ENCODE measurements around the gene NECTIN2. TPM values are rescaled to one million over a fixed set of nuclear protein-coding genes. Genes with fewer than 3 reads are reported as not detected.
"Not testable (repeated sequence)": the region's sequence is repeated elsewhere in the genome, so short reads cannot be mapped to it uniquely, and the experiment has no call there.

NECTIN2 gene
- total RNA-seq, 1 donor from 2014 or later, result 54.2 TPM

DNA sequence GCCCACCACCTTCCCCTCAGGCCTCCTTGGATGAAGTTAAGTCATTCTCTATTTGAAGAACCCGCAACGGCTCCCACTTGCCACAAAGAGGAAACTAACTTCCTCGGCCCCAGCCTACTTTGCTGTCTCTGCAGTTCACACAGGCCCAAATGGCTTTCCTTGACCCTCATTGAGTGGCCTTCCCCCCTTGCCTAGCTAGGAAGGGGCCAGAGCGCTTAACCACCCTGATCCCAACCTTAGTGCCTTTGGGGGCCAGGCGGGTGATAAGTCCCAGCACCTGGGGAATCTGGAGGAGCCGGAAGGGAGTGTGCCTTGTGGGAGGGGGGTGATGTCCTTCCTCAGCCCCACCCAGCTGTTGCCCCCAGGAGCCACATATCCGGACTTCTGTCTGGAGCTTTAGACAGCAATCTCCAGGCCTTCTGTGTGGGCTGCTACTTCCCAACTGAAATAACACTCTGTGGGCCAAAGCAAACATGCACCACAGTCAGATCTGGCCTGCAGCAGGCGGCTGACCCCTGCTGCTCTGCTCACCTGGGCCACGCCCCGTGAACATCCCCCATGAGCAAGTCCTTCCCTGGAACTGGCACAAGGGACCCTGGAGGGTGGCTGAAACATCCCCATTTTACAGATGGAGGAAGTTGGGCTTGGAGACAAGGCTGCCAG, 10.5 kb downstream of the NECTIN2 start:
- H3K27me3 ChIP-seq, result no peaks in the 10 kb centered on the region
- H3K4me1 ChIP-seq, result no peaks in the 10 kb centered on the region
- no peaks in the 10 kb centered on the region for H3K36me3 ChIP-seq
- H3K9ac ChIP-seq, result no peak overlapping the region
- H3K9me3 ChIP-seq (ENCODE audit: low read depth), result no peaks in the 10 kb centered on the region
- Mint-ChIP-seq H3K4me3 (no peak overlapping the region), H3K27ac (no peak overlapping the region), H3K27me3 (ENCODE audit: insufficient read depth, low read depth) (peaks cover 5% of the 10 kb centered on the region), H3K9me3 (no peaks in the 10 kb centered on the region), H3K4me1 (no peaks in the 10 kb centered on the region), H3K36me3 (peaks cover 28% of the 10 kb centered on the region)
- no peak overlapping the region for H3K4me2 ChIP-seq
- no peaks in the 10 kb centered on the region for H3F3A ChIP-seq (ENCODE audit: low read depth)
- H4K20me1 ChIP-seq (ENCODE audit: low read depth), result peaks cover 92% of the 10 kb centered on the region
- peaks cover 97% of the 10 kb centered on the region for H3K79me2 ChIP-seq (ENCODE audit: low read depth)
- no peak overlapping the region for H3K4me3 ChIP-seq
- no peak overlapping the region for H2AFZ ChIP-seq (replicated peaks)
- H3K27ac ChIP-seq, result no peak overlapping the region
- no peak for DNase-seq (ENCODE audit: low spot score)
- TF ChIP-seq, protein P1, sequence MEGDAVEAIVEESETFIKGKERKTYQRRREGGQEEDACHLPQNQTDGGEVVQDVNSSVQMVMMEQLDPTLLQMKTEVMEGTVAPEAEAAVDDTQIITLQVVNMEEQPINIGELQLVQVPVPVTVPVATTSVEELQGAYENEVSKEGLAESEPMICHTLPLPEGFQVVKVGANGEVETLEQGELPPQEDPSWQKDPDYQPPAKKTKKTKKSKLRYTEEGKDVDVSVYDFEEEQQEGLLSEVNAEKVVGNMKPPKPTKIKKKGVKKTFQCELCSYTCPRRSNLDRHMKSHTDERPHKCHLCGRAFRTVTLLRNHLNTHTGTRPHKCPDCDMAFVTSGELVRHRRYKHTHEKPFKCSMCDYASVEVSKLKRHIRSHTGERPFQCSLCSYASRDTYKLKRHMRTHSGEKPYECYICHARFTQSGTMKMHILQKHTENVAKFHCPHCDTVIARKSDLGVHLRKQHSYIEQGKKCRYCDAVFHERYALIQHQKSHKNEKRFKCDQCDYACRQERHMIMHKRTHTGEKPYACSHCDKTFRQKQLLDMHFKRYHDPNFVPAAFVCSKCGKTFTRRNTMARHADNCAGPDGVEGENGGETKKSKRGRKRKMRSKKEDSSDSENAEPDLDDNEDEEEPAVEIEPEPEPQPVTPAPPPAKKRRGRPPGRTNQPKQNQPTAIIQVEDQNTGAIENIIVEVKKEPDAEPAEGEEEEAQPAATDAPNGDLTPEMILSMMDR (IDR thresholded peaks at IDR 0.05), result no peak
- no peak for TF ChIP-seq EZH2 (IDR thresholded peaks at IDR 0.05)
- no peak for TF ChIP-seq EZH2phosphoT487 (IDR thresholded peaks at IDR 0.05)

DNA sequence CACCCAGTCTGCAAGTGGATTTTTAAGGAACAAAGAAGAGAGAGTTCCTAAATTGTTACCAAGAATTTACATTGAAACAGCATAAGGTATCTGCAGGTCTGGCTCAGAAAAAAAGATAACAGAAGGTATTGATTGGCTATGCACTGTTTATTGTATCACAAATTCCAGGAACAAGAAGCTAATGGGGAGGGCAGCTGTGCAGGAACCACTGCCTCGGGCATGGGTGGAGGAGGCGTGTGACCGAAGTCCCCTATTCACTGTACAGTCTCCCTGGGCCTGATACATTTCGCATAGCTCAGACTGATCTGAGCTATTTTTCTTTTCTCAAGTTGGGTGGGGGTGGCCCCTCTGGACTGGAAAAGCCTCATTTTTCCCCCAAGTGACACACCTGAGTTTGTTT, 11.7 kb downstream of the NECTIN2 start:
- Histone ChIP-seq H3F3A (ENCODE audit: low read depth) (no peaks in the 10 kb centered on the region), H3K27ac (no peak overlapping the region), H3K9ac (no peak overlapping the region), H3K79me2 (ENCODE audit: low read depth) (peaks cover 94% of the 10 kb centered on the region), H3K27me3 (no peaks in the 10 kb centered on the region), H3K36me3 (no peaks in the 10 kb centered on the region), H3K9me3 (ENCODE audit: low read depth) (no peaks in the 10 kb centered on the region), H3K4me3 (no peak overlapping the region), H3K4me2 (no peak overlapping the region), H2AFZ (replicated peaks) (no peak overlapping the region), H4K20me1 (ENCODE audit: low read depth) (peaks cover 87% of the 10 kb centered on the region), H3K4me1 (no peaks in the 10 kb centered on the region)
- TF ChIP-seq EZH2 (IDR thresholded peaks at IDR 0.05), result no peak
- TF ChIP-seq EZH2phosphoT487 (IDR thresholded peaks at IDR 0.05), result no peak
- TF ChIP-seq, protein P1 (IDR thresholded peaks at IDR 0.05), result no peak
- H3K36me3 Mint-ChIP-seq, result peaks cover 26% of the 10 kb centered on the region
- H3K27ac Mint-ChIP-seq, result no peak overlapping the region
- no peak for DNase-seq (ENCODE audit: low spot score)
- no peaks in the 10 kb centered on the region for H3K4me1 Mint-ChIP-seq
- H3K4me3 Mint-ChIP-seq, result no peak overlapping the region
- H3K9me3 Mint-ChIP-seq, result no peaks in the 10 kb centered on the region
- peaks cover 5% of the 10 kb centered on the region for H3K27me3 Mint-ChIP-seq (ENCODE audit: insufficient read depth, low read depth)

DNA sequence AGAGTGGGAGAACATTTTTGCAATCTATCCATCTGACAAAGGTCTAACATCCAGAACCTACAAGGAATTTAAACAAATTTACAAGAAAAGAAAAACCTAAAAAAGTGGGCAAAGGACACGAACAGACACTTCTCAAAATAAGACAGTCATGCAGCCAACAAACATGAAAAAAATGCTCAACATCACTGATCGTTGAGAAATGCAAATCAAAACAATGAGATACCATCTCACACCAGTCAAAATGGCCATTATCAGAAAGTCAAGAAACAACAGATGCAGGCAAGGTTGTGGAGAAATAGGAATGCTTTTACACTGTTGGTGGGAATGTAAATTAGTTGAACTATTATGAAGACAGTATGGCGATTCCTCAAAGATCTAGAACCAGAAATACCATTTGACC, 15.5 kb downstream of the NECTIN2 start:
- H3K36me3 Mint-ChIP-seq, result peaks cover 30% of the 10 kb centered on the region
- H3F3A ChIP-seq (ENCODE audit: low read depth); H3K4me1 Mint-ChIP-seq; H3K36me3 ChIP-seq; H3K9me3 Mint-ChIP-seq; H3K27me3 ChIP-seq; H2AFZ ChIP-seq (replicated peaks); H3K4me1 ChIP-seq; H3K4me3 ChIP-seq; DNase-seq (ENCODE audit: low spot score); H3K9me3 ChIP-seq (ENCODE audit: low read depth); H3K4me3 Mint-ChIP-seq; H3K27me3 Mint-ChIP-seq (ENCODE audit: insufficient read depth, low read depth); H3K4me2 ChIP-seq; H3K9ac ChIP-seq; H3K27ac Mint-ChIP-seq; H3K27ac ChIP-seq: not testable (repeated sequence)
- H3K79me2 ChIP-seq (ENCODE audit: low read depth), result peaks cover 85% of the 10 kb centered on the region
- peaks cover 84% of the 10 kb centered on the region for H4K20me1 ChIP-seq (ENCODE audit: low read depth)

DNA sequence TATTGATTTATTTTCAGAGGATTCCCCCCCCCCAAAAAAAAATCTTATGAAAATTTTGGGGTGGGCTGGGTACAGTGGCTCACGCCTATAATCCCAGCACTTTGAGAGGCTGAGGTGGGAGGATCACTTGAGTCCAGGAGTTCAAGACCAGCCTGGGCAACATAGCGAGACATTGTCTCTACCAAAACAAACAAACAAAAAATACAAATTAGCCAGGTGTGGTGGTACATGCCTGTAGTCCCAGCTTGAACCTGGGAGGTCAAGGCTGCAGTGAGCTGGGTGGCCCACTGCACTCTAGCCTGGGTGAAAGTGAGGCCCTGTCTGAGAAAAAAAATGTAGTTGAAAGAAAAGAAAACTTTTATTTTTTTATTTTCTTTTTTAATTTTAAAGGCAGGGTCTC, 17.9 kb downstream of the NECTIN2 start:
- H4K20me1 ChIP-seq (ENCODE audit: low read depth), result peaks cover 62% of the 10 kb centered on the region
- no peak overlapping the region for H3K27ac ChIP-seq
- no peak overlapping the region for H3K9ac ChIP-seq
- H3K79me2 ChIP-seq (ENCODE audit: low read depth), result peaks cover 61% of the 10 kb centered on the region
- no peak overlapping the region for H3K4me3 ChIP-seq
- no peaks in the 10 kb centered on the region for H3F3A ChIP-seq (ENCODE audit: low read depth)
- H3K36me3 ChIP-seq, result no peaks in the 10 kb centered on the region
- no peaks in the 10 kb centered on the region for H3K4me1 Mint-ChIP-seq
- no peaks in the 10 kb centered on the region for H3K27me3 Mint-ChIP-seq (ENCODE audit: insufficient read depth, low read depth)
- no peak for TF ChIP-seq EZH2 (IDR thresholded peaks at IDR 0.05)
- no peak overlapping the region for H3K4me2 ChIP-seq
- no peaks in the 10 kb centered on the region for H3K27me3 ChIP-seq
- H3K27ac Mint-ChIP-seq, result no peak overlapping the region
- H3K9me3 ChIP-seq (ENCODE audit: low read depth), result no peaks in the 10 kb centered on the region
- peaks cover 38% of the 10 kb centered on the region for H3K36me3 Mint-ChIP-seq
- H3K4me1 ChIP-seq, result no peaks in the 10 kb centered on the region
- no peak overlapping the region for H2AFZ ChIP-seq (replicated peaks)
- H3K4me3 Mint-ChIP-seq, result no peak overlapping the region
- H3K9me3 Mint-ChIP-seq, result no peaks in the 10 kb centered on the region
- no peak for DNase-seq (ENCODE audit: low spot score)
